HT-29 (cell line): Measurements from ENCODE around the gene ERBB2. TPM values are rescaled to one million over a fixed set of nuclear protein-coding genes. Genes with fewer than 3 reads are reported as not detected.

Experiments used
- small RNA-seq: library from RNA; depleted of rRNA; stranded (forward); fragments of <200 nt; gene quantifications from one replicate; pipeline ENCODE3, GENCODE V24; 2014
- total RNA-seq: library from RNA; depleted of rRNA; stranded (reverse); fragments of >200 nt; shearing (Covaris generic); gene quantifications from 2 replicates; pipeline ENCODE4 v1.2.3, GENCODE V29; 2014; rRNA removed

Gene ERBB2
- total RNA-seq, 1 experiment from 2014 or later, result 110 TPM

Small RNA genes within 50 kb of the gene (small RNA-seq; reads per million reads assigned to genes)
- gene MIR4728, result not detected

Other genes with a start within 250 kb of the ERBB2 start
- gene MED1, start 248.8 kb upstream of the ERBB2 start, total RNA-seq, result 12.0 and 13.4 TPM in 2 replicates
- 40.7 and 53.5 TPM in 2 replicates for gene CDK12, start 238.6 kb upstream of the ERBB2 start, total RNA-seq
- 0.13 TPM in 1 of 2 replicates, not detected in the other for gene NEUROD2, start 92.1 kb upstream of the ERBB2 start, total RNA-seq
- gene PPP1R1B, start 73.1 kb upstream of the ERBB2 start, total RNA-seq, result 14.8 and 16.0 TPM in 2 replicates
- 50.8 and 54.2 TPM in 2 replicates for gene STARD3, start 62.9 kb upstream of the ERBB2 start, total RNA-seq
- 1.9 and 2.2 TPM in 2 replicates for gene TCAP, start 34.7 kb upstream of the ERBB2 start, total RNA-seq
- gene PNMT, start 31.6 kb upstream of the ERBB2 start, total RNA-seq, result 0.25 and 0.65 TPM in 2 replicates
- gene PGAP3, start 12.0 kb upstream of the ERBB2 start, total RNA-seq, result 34.6 and 39.1 TPM in 2 replicates
- gene MIEN1, start 30.5 kb downstream of the ERBB2 start, total RNA-seq, result 118 and 121 TPM in 2 replicates
- 127 and 142 TPM in 2 replicates for gene GRB7, start 37.9 kb downstream of the ERBB2 start, total RNA-seq
- 0.26 and 0.56 TPM in 2 replicates for gene IKZF3, start 164.2 kb downstream of the ERBB2 start, total RNA-seq
- gene ZPBP2, start 168.1 kb downstream of the ERBB2 start, total RNA-seq, result not detected in 2 replicates
- gene GSDMB, start 218.6 kb downstream of the ERBB2 start, total RNA-seq, result 5.5 and 5.8 TPM in 2 replicates
- gene ORMDL3, start 227.5 kb downstream of the ERBB2 start, total RNA-seq, result 61.0 and 66.7 TPM in 2 replicates
- gene LRRC3C, start 227.7 kb downstream of the ERBB2 start, total RNA-seq, result not detected in 2 replicates